Measurements from ENCODE around the gene PPM1J. TPM values are rescaled to one million over a fixed set of nuclear protein-coding genes. Genes with fewer than 3 reads are reported as not detected.

The PPM1J gene
- total RNA-seq, 6 experiments from 2014 or later, result 1.1 to 1.7 (median 1.4) TPM

DNA sequence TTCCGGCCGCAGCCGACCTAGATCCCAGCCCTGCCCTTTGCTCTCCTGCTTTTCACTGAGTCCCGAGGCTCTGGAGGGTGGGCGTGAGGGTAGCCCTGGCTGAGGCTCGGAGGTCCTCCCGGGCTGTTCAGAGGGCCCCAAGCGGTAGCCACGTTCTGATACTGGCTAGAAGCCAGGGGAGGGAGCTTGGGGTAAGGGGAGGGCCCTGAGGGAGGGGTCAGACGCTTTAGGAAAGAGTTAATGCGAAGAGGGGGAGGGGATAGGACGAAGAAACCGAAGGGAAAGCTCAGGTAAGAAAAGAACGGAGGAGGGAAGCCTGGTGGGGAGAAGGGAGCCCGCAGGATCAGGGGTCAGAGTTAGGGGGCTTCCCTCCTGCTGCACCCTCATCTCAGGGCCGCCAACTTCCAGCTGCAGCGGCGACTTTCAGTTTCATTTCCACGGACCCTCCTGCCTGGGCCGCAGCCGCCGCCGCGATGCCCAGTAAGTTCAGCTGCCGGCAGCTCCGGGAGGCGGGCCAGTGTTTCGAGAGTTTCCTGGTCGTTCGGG lies 40.6 kb downstream of the PPM1J start, which contains the start of gene MOV10:
TSS of gene MOV10 (plus strand) at position 220 of the 546 bp plus-strand sequence. CDS start at position 474, 254 bp downstream.
- peak; percentile 48 for DNase-seq
- Mint-ChIP-seq H3K27ac (peak within 1 kb of the TSS; percentile 98), H3K27me3 (ENCODE audit: insufficient read depth) (peaks cover 9% of the 10 kb centered on the region; the same call in 1 of the 2 replicates), H3K4me3 (peak within 1 kb of the TSS; percentile 96), H3K4me1 (ENCODE audit: low read depth) (peaks cover 46% of the 10 kb centered on the region), H3K9me3 (no peaks in the 10 kb centered on the region), H3K36me3 (ENCODE audit: low read depth) (peaks cover 30% of the 10 kb centered on the region)
- TF ChIP-seq, protein P1, sequence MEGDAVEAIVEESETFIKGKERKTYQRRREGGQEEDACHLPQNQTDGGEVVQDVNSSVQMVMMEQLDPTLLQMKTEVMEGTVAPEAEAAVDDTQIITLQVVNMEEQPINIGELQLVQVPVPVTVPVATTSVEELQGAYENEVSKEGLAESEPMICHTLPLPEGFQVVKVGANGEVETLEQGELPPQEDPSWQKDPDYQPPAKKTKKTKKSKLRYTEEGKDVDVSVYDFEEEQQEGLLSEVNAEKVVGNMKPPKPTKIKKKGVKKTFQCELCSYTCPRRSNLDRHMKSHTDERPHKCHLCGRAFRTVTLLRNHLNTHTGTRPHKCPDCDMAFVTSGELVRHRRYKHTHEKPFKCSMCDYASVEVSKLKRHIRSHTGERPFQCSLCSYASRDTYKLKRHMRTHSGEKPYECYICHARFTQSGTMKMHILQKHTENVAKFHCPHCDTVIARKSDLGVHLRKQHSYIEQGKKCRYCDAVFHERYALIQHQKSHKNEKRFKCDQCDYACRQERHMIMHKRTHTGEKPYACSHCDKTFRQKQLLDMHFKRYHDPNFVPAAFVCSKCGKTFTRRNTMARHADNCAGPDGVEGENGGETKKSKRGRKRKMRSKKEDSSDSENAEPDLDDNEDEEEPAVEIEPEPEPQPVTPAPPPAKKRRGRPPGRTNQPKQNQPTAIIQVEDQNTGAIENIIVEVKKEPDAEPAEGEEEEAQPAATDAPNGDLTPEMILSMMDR (IDR thresholded peaks at IDR 0.05), result no peak

DNA sequence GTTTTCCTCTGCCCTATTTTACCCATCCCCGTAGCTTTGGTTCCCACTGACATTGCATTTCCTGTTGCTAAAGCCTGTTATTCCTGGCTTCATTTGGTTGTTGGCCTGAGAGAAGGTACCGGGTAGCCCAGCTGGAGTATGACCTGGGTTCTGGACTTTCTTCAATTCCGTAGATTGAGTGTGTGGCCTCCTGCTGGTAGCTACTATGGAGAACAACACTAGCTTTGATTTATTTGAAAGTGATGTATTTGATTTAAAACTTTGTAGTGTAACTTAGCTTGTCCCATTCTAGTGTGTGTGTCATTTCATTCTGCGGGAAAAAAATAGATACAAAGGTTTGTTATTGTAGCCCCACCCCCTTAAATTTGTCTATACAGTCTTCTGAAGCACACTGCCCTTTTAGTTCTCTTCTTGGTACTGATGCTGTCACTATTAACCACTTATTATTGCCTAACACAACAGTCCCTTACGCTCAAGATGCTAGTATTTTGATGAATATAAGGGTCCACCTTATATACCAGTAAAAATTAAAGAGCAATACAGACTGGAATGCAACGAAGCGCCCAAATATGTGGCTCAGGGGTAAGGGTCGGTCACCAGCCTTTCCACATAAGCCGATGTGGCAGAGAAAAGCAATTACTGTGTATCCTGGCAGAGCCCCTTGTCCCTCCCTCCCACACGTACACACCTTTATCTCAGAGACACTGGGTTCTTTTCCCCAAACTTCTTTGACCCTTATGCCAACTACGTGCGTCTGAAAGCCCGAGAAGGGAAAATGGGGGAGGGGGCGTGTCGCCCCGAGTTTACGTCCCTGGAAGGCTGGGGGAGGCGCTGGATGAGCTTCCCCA lies 41.3 kb downstream of the PPM1J start:
- no peaks in the 10 kb centered on the region for H3K9me3 Mint-ChIP-seq
- H3K27me3 Mint-ChIP-seq (ENCODE audit: insufficient read depth), result peaks cover 9% of the 10 kb centered on the region; the same call in 1 of the 2 replicates
- peaks cover 46% of the 10 kb centered on the region for H3K4me1 Mint-ChIP-seq (ENCODE audit: low read depth)
- peak; percentile 60 for DNase-seq
- H3K27ac Mint-ChIP-seq, result peak overlapping the region; percentile 98
- peaks cover 36% of the 10 kb centered on the region for H3K36me3 Mint-ChIP-seq (ENCODE audit: low read depth)
- TF ChIP-seq, protein P1 (IDR thresholded peaks at IDR 0.05), result peak; percentile 78
- peak overlapping the region; percentile 96 for H3K4me3 Mint-ChIP-seq

DNA sequence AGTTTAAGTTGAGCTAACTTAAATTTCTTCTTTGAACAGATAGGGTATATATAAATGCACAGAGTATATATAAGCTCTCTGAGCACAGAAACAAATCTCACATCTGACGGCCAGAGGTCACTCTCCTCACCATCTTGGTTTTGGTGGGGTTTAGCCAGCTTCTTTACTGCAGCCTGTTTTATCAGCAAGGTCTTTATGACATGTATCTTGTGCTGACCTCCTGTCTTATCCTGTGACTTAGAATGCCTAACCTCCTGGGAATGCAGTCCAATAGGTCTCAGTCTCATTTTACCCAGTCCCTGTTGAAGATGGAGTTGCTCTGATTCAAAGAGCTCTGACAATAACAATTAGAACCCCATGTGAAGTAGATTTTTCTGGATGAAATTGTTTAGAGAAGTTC lies 42.3 kb downstream of the PPM1J start:
- H3K36me3 Mint-ChIP-seq (ENCODE audit: low read depth), result peaks cover 32% of the 10 kb centered on the region; the same call in 1 of the 2 replicates
- TF ChIP-seq, protein P1 (IDR thresholded peaks at IDR 0.05), result no peak
- H3K9me3 Mint-ChIP-seq, result no peaks in the 10 kb centered on the region
- peaks cover 9% of the 10 kb centered on the region; the same call in 1 of the 2 replicates for H3K27me3 Mint-ChIP-seq (ENCODE audit: insufficient read depth)
- no peak for DNase-seq
- H3K27ac Mint-ChIP-seq, result peak overlapping the region; percentile 98
- H3K4me3 Mint-ChIP-seq, result 0 out of 2 replicates have a peak overlapping the region, but pooled peaks have one; percentile 9
- H3K4me1 Mint-ChIP-seq (ENCODE audit: low read depth), result peaks cover 46% of the 10 kb centered on the region

DNA sequence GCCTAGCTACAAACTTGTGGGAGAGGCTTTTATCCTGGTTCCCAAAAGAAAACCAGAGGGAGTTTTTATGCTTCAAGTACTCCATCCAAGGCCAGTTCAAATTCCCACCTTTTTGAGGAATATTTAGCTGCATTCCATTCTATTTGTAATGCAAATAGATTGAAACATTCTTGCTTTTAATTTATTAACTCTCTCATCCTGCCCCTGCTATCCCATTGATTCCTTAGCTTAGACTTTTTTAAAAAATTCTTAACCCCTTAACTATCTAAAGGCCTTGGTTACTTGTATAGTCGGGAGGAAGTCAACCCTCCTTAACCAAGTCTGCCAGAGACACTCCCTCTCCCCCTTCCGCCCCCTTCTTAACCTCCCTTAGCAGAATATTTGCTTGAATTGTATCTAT lies 43.1 kb downstream of the PPM1J start:
- H3K27me3 Mint-ChIP-seq (ENCODE audit: insufficient read depth), result peaks cover 9% of the 10 kb centered on the region; the same call in 1 of the 2 replicates
- peaks cover 35% of the 10 kb centered on the region; the same call in 1 of the 2 replicates for H3K36me3 Mint-ChIP-seq (ENCODE audit: low read depth)
- H3K4me1 Mint-ChIP-seq (ENCODE audit: low read depth), result peaks cover 46% of the 10 kb centered on the region
- H3K27ac Mint-ChIP-seq, result peak overlapping the region; percentile 24; the same call in 1 of the 2 replicates
- no peaks in the 10 kb centered on the region for H3K9me3 Mint-ChIP-seq
- H3K4me3 Mint-ChIP-seq, result no peak overlapping the region
- DNase-seq, result no peak
- TF ChIP-seq, protein P1 (IDR thresholded peaks at IDR 0.05), result no peak

DNA sequence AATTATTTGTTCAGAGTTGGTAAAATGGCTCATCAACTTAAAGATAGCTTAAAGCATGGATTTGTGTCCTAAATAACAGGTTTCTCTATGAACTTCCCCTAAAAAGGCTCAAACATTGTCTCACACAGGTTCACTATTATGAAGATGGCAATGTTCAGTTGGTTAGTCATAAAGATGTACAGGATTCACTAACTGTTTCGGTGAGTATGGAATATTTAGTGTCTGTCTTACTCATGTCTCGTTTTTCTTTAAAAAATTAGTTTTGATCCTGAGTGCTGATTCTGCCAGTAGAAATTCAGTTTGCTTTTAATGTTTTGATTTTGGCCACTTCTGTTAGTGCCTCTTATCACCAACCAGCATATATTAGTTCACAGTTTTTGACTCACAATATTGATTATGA lies 48.2 kb downstream of the PPM1J start:
- no peaks in the 10 kb centered on the region for H3K9me3 Mint-ChIP-seq
- H3K27me3 Mint-ChIP-seq (ENCODE audit: insufficient read depth), result no peaks in the 10 kb centered on the region; the same call in 1 of the 2 replicates
- TF ChIP-seq, protein P1 (IDR thresholded peaks at IDR 0.05), result no peak
- peaks cover 10% of the 10 kb centered on the region for H3K4me1 Mint-ChIP-seq (ENCODE audit: low read depth)
- no peak overlapping the region for H3K4me3 Mint-ChIP-seq
- H3K27ac Mint-ChIP-seq, result no peak overlapping the region
- no peak for DNase-seq
- peaks cover 54% of the 10 kb centered on the region for H3K36me3 Mint-ChIP-seq (ENCODE audit: low read depth)
